Measurements from ENCODE around the gene GPR4.
A peak's percentile ranks its signal among the peaks of the same experiment; 100 is the strongest.

Gene GPR4

GRCh38 chr19:45643927-45644771, 42.1 kb upstream of the GPR4 start:
- Mint-ChIP-seq H3K27ac (no peak overlapping the region), H3K36me3 (ENCODE audit: low read depth) (peaks cover 4% of the 10 kb centered on the region), H3K9me3 (peaks cover 13% of the 10 kb centered on the region), H3K4me1 (peaks cover 30% of the 10 kb centered on the region), H3K27me3 (ENCODE audit: low read depth, poor library complexity) (peaks cover 33% of the 10 kb centered on the region), H3K4me3 (peak overlapping the region; percentile 87)
- DNase-seq = no peak
- TF ChIP-seq CTCF (IDR thresholded peaks at IDR 0.05) = no peak

GRCh38 chr19:45643024-45643926, 41.3 kb upstream of the GPR4 start:
- DNase-seq = peak; percentile 96
- peaks cover 11% of the 10 kb centered on the region for H3K9me3 Mint-ChIP-seq
- peak; percentile 98 for TF ChIP-seq CTCF (IDR thresholded peaks at IDR 0.05)
- peaks cover 33% of the 10 kb centered on the region for H3K27me3 Mint-ChIP-seq (ENCODE audit: low read depth, poor library complexity)
- H3K36me3 Mint-ChIP-seq (ENCODE audit: low read depth) = peaks cover 4% of the 10 kb centered on the region
- H3K4me1 Mint-ChIP-seq = peaks cover 38% of the 10 kb centered on the region
- H3K4me3 Mint-ChIP-seq = peak overlapping the region; percentile 87
- no peak overlapping the region for H3K27ac Mint-ChIP-seq

- peak overlapping the region; percentile 17 for H3K27ac Mint-ChIP-seq
- peaks cover 44% of the 10 kb centered on the region for H3K4me1 Mint-ChIP-seq
- no peak for TF ChIP-seq CTCF (IDR thresholded peaks at IDR 0.05)
- peak overlapping the region; percentile 71 for H3K4me3 Mint-ChIP-seq
- peaks cover 4% of the 10 kb centered on the region for H3K36me3 Mint-ChIP-seq (ENCODE audit: low read depth)
- H3K27me3 Mint-ChIP-seq (ENCODE audit: low read depth, poor library complexity) = peaks cover 33% of the 10 kb centered on the region
- peaks cover 6% of the 10 kb centered on the region for H3K9me3 Mint-ChIP-seq
- DNase-seq = peak; percentile 91
Measured at GRCh38 chr19:45641274-45642105, 39.5 kb upstream of the GPR4 start.

GRCh38 chr19:45640849-45641273, 38.8 kb upstream of the GPR4 start:
- peak; percentile 56 for DNase-seq
- peaks cover 38% of the 10 kb centered on the region for H3K4me1 Mint-ChIP-seq
- H3K27ac Mint-ChIP-seq = no peak overlapping the region
- H3K27me3 Mint-ChIP-seq (ENCODE audit: low read depth, poor library complexity) = peaks cover 26% of the 10 kb centered on the region
- H3K9me3 Mint-ChIP-seq = no peaks in the 10 kb centered on the region
- no peaks in the 10 kb centered on the region for H3K36me3 Mint-ChIP-seq (ENCODE audit: low read depth)
- TF ChIP-seq CTCF (IDR thresholded peaks at IDR 0.05) = no peak
- H3K4me3 Mint-ChIP-seq = peak overlapping the region; percentile 71

GRCh38 chr19:45638930-45639729, 37.1 kb upstream of the GPR4 start, which contains the start of gene EML2:
Gene EML2 (minus strand): TSS chr19:45639397. CDS start chr19:45639376, 21 bp downstream.
- no peak within 1 kb of the TSS for H3K27ac Mint-ChIP-seq
- peak within 1 kb of the TSS; percentile 84 for H3K4me3 Mint-ChIP-seq
- H3K4me1 Mint-ChIP-seq = peaks cover 38% of the 10 kb centered on the region
- H3K36me3 Mint-ChIP-seq (ENCODE audit: low read depth) = no peaks in the 10 kb centered on the region
- H3K27me3 Mint-ChIP-seq (ENCODE audit: low read depth, poor library complexity) = peaks cover 11% of the 10 kb centered on the region
- DNase-seq = peak; percentile 83
- H3K9me3 Mint-ChIP-seq = no peaks in the 10 kb centered on the region
- peak; percentile 15 for TF ChIP-seq CTCF (IDR thresholded peaks at IDR 0.05)

Data from nephron progenitor cell (in vitro differentiated cells).